ENCODE measurements around the gene ADAMTS17.

The ADAMTS17 gene

DNA sequence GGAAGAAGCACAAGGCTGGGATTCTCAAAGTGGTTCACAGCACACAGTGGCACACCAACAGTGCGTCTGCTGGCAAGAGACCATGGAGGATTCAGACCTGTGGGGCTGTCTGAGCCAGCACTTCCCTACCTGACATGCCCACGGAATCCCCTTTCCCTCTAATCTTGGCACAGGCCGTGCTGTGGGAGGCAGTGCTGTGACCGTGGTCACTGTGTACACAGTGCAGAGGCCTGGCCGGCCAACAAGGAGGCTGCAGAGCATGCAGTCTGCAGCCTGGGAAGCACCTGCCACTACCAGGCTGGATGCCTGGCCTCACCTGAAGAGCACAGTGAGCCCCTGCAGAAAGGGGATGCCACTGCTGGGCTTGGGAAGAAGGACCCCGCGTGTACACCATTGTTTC, 307.6 kb downstream of the ADAMTS17 start:
- H3K4me3 ChIP-seq (ENCODE audit: low read length): no peak overlapping the region
- no peak for DNase-seq (ENCODE audit: low read depth)
- TF ChIP-seq, protein P1, sequence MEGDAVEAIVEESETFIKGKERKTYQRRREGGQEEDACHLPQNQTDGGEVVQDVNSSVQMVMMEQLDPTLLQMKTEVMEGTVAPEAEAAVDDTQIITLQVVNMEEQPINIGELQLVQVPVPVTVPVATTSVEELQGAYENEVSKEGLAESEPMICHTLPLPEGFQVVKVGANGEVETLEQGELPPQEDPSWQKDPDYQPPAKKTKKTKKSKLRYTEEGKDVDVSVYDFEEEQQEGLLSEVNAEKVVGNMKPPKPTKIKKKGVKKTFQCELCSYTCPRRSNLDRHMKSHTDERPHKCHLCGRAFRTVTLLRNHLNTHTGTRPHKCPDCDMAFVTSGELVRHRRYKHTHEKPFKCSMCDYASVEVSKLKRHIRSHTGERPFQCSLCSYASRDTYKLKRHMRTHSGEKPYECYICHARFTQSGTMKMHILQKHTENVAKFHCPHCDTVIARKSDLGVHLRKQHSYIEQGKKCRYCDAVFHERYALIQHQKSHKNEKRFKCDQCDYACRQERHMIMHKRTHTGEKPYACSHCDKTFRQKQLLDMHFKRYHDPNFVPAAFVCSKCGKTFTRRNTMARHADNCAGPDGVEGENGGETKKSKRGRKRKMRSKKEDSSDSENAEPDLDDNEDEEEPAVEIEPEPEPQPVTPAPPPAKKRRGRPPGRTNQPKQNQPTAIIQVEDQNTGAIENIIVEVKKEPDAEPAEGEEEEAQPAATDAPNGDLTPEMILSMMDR (conservative IDR thresholded peaks at IDR 0.05; ENCODE audit: low read length): no peak

DNA sequence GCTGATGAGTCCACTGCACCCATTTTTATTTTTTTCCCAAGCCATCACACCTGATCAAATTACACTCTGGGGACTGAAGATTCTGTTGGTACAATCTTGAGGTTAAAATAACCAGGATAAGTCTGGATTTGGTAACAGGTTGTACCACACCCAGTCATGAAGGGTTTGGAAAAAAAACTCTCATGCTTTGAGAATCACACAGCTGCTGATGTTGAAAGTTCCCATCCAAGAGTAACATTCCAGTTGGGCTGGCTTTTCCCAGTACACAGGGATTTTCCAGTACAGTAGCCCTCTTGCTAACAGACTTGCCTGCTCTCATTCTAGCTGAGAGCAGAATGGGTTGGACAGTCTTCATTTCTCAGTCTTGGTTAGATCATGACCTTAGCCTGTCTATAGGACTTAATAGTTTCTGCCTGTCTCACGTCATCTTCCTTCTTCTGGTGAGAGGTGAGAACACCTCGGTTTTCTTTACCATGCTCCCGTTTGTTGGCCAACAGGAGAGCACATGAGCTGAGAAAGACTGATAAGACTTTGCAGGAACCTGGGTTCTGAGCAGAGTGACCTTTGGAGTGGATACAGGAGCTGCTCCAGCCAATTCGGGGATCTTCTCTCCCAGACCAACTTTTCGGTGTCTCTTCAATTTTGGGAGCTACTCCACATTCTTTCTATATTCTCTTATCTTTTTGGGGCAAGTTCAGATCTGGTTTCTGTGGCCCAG, 308.5 kb downstream of the ADAMTS17 start:
- TF ChIP-seq, protein P1 (conservative IDR thresholded peaks at IDR 0.05; ENCODE audit: low read length): no peak
- H3K4me3 ChIP-seq (ENCODE audit: low read length): no peak overlapping the region
- DNase-seq (ENCODE audit: low read depth): peak; percentile 32

DNA sequence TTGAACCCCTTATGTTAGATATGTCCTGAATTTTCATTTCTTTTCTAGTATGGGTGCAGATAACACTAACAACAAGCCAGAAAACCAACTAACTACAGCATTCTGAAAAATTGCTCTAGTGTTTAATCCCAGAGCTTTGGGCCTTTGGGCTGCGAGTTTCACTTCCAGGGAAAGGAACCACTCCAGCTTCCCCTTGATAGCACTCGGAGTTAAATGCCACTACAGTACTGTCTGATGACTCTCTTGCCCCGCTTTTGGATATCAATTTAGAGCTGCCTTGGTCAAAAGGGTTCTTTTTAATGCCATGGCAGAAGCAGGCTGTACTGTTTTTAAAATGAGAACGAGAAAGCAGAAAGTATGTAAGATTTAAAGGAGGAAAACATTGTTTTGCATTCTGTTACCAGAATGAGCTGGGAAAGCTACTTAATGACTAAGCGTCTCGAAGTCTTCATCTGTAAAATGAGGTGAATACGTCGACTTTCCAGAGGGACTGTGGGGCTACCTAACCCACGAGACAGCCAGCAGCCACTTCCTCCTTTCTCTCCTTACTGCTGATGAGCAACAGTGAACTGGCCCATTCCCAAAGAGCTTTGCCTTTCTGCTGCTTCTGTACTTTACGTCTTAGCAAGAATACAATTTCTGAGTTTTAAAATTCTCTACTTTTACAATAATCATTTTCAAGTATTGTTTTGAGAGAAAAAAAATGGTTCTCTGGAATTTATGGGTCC, 309.3 kb downstream of the ADAMTS17 start:
- TF ChIP-seq, protein P1 (conservative IDR thresholded peaks at IDR 0.05; ENCODE audit: low read length): no peak
- DNase-seq (ENCODE audit: low read depth): no peak
- no peak overlapping the region for H3K4me3 ChIP-seq (ENCODE audit: low read length)

DNA sequence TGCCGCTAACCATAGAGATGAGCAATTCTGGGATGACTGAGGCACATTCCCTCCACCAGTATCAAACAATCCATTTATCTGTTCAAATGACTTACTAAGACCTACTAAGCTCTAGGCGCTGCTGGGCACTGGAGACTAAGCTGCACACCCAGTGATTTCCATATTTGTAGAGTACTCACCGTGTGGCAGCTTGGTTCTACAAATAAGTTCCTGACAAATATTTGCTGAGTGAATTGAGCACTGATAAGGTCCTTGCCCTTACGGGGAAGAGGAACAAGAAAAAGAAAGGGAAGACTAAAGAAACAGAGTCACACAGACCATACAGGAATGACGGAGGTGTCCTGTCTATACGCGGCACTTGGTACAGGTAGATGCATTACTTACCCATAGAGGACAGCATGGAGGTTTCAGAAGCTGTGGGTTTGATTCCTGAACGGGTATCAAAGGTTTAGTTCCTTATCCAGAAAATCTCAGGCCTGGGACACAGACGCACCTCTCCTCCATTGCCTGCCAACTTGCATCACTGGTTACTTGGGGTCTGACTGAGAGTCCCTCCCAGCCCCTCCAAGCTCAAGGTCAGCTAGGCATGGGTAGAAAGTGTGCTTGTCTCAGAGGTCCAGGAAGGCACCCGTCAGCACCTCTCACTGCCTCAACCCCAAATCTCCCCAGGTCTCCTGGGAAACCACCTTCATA, 310.0 kb downstream of the ADAMTS17 start:
- no peak overlapping the region for H3K4me3 ChIP-seq (ENCODE audit: low read length)
- TF ChIP-seq, protein P1 (conservative IDR thresholded peaks at IDR 0.05; ENCODE audit: low read length): no peak
- no peak for DNase-seq (ENCODE audit: low read depth)

DNA sequence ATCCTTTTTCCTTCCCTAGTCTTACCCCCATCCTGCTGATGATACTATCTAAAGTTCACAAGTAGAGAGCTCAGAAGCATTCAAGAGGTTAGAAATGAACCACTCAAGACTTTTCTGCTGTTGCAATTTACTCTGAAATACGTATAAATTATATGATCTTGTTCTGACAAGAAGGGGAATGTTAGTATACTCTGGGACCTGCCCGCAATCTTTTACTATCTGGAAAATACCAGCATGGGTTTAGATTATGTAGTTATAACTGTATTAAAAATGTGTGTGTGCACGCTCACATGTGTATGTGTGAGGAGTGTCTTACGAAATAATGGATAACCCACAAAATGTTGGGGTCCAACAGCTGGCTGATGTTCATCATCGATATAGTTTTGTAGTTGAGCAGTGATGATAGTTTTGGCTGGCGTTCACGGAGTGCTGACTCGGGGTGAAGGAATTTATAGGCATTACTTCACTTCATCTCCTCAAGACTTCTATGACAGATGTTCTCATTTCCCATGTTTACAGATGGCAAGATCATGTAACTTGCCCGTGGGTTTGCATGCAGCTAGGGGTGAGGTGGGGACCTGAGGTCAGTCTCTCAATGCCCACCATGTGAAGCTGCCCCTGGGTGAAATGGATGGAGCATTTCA, 311.1 kb downstream of the ADAMTS17 start:
- no peak overlapping the region for H3K4me3 ChIP-seq (ENCODE audit: low read length)
- TF ChIP-seq, protein P1 (conservative IDR thresholded peaks at IDR 0.05; ENCODE audit: low read length): no peak
- peak; percentile 25 for DNase-seq (ENCODE audit: low read depth)

DNA sequence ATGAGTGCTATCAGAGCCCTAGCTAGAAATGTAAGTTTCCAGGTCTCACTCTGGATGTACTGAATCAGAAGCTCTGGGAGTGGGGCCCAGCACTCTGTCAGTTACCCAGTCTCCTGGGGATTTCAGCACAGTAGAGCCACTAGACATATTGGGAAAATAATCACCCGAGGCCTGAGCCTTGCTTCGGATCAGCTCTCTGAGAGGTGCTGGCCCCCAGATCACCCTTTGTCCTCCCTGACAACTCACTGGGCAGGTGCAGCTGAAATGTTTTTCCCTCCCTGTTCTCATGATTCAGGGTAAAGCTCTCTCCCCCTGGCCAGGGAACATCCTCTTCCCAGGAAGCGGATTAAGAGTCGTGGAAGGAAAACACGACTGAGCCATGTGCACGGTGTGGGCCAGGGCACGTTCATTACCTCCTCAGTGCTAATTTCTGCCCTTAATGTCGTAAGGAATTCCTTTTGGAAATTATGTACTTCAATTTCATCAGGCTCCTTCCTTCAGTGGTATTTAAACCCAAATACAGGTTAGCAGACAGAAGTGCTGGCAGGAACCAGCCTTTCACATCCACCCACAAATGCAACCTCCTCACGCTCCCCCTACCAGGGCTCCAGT, 311.8 kb downstream of the ADAMTS17 start:
- H3K4me3 ChIP-seq (ENCODE audit: low read length): no peak overlapping the region
- no peak for DNase-seq (ENCODE audit: low read depth)
- TF ChIP-seq, protein P1 (conservative IDR thresholded peaks at IDR 0.05; ENCODE audit: low read length): no peak
